CD4-positive, alpha-beta T cell treated with Interleukin-4 for 1 hour (primary cell): ENCODE measurements around the gene TNRC6B.
"Not testable (repeated sequence)": the region's sequence is repeated elsewhere in the genome, so short reads cannot be mapped to it uniquely, and the experiment has no call there.

ENCODE experiments used
- DNase-seq, 2 donors: peaks; one replicate each; pipeline ENCODE4 v3.0.0-alpha.2; 2020 to 2022

Gene TNRC6B

DNA sequence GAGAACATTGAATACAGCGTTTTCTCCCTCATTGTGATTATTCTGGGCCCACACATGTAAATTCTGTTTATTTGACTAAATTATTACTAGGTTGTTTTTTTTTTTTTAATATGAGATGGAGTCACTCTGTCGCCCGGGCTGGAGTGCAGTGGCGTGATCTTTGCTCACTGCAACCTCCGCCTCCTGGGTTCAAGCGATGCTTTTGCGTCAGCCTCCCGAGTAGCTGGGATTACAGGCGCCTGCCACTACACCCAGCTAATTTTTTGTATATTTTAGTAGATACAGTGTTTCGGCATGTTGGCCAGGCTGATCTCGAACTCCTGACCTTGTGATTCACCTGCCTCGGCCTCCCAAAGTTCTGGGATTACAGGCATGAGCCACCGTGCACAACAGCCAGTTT lies 5.9 kb downstream of the TNRC6B start:
- not testable (repeated sequence) for DNase-seq

DNA sequence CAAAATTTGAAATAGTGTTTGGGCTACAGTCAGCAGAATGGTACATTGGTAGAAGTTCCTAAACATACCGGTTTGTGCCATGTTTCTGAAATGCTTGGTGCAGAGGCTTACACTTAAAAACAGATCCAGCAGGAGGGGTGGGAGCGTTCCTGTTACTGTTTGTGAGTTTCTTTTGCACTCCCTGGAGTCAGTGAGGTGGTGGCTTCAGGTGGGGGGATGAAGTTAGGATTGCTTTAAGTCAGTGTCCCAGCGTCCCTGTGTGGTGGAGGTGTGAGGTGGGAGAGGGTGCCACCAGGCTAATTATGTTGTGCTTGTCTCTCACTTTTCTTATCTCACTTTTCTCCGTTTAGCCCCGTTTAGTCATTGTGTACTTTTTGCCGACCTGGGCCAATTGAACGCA lies 9.7 kb downstream of the TNRC6B start:
- no peak for DNase-seq

- DNase-seq, result no peak
Observed at GRCh38 chr22:40189997-40190396, 12.3 kb downstream of the TNRC6B start.

- no peak for DNase-seq
Observed at GRCh38 chr22:40190501-40190900, 12.8 kb downstream of the TNRC6B start.

DNA sequence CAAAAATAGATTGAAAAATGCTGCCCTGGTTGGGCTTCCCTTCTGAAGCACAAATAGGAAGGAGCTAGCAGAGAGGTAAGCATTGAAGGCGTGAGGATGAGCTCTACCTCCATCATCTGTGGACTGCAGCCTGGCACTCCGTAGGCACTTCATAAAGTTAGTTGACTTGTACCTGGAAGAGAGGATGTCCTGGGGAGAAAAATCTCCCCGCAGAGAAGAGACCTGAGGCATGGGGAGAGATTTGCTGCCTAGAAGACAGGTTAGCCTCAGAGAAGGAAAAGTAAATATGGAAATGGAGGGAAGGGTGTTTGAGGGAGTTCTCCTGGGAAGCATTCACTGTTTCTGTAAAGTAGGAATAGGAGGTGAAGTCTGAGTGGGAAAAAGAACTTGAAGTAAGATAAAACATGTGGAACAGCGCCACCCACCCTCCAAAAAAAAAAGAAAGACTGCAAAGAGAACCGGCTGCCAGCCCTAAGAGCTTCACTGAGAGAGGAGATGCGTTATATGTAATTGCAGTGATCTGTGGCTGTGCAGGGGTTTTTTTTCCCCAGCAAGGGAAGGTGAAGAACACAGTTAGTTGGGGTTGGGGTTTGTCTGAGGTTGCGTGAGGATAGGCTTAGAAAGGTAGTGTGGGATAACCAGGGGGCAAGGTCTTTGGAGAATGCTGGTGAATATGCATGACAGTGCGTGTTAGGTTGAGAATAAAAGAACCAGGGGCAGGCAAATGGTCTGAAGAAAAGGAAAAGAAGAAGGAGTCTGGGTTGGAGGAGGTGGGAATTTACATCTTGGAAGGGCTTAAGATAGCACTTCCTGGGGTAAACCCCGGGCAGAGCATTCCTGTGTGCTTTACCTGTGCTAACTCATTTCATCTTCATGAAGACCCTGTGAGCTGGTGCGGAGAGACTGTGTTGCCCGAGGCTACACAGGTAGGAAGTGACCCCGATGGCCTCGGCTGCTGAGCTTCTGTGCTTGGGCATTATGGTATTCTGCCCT lies 16.0 kb downstream of the TNRC6B start:
- no peak for DNase-seq

GRCh38 chr22:40194656-40195055 lies 16.9 kb downstream of the TNRC6B start:
- DNase-seq, result no peak

DNA sequence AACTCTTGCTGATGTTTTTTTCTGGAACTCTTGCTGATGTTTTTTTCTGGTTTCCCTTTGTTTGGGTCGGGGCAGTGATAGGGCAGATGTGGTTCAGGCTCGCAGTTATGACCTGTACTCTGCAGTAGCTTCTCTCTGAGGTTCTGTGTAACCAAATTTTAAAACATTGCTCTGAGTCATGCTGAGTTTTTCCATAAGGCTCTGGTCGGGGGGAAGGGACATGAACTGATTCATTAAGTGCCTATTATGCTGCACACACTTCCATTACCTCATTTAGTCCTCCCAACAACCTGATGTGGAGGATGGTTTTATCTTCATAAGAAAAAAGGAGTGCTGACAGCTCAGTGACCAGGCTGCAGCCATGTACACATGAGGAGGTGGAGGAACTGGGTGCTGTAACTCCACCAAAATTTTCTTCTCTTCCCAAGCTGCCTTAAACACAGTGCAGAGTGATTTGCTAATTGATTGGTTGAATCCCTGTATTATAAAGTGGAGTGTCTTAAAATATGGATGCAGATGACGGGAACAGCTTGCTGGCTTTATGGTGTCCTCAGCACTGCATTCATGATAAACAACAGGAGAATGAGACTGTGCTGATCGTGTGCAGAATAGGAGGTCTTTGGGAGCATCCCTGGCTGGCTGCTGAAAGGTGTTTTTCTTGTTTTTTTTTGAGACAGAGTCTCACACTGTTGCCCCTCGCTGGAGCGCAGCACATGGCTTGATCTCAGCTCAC lies 19.1 kb downstream of the TNRC6B start:
- DNase-seq, result no peak

DNA sequence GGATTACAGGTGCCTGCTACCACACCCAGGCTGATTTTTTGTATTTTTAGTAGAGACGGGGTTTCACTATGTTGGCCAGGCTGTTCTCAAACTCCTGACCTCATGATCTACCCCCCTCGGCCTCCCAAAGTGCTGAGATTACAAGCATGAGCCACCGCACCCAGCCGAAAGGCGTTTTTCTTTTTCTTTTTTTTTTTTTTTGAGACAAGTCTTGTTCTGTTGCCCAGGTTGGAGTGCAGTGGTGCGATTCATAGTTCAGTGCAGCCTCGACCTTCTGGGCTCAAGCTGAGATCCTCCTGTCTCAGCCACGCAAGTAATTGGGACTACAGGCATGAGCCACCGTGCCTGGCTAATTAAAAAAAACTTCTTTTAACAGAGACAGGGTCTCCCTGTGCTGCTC lies 19.7 kb downstream of the TNRC6B start:
- not testable (repeated sequence) for DNase-seq

DNA sequence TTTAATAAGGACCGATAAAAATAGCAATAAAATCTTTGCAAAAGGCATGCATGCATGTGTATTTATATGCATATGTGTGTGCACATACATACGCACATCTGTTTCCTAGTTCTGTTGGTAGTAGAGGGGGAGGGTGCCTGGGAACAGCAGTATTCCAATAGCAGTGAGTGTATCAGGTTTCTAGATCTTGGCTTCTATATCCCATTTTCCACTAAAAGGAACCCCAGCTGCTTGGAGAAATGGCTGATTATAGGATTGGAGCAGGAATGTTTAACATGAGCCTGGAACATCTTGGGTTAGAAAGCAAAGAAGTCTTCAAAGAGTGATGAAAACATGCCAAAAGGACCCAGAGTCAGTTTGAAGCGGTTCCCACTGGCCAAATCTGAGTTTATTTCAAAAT lies 21.0 kb downstream of the TNRC6B start:
- no peak for DNase-seq

DNA sequence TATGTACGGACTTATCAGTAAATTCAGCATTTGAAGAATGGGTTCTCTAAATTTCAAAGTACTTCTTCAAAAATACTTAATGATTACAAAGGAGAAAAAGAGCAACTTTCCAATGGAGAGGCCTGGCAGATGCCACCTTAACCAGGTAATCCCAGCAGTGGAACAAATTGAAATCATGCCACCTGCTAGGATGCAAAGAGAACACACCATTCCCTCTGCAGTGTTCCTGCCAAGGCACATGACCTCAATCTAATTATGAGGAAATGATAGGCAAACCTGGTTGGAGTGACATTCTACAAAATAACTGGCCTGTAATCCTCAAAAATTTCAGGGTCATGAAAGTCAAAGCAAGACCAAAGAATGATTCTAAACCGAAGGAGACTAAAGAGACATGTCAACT lies 21.5 kb downstream of the TNRC6B start:
- no peak for DNase-seq

DNA sequence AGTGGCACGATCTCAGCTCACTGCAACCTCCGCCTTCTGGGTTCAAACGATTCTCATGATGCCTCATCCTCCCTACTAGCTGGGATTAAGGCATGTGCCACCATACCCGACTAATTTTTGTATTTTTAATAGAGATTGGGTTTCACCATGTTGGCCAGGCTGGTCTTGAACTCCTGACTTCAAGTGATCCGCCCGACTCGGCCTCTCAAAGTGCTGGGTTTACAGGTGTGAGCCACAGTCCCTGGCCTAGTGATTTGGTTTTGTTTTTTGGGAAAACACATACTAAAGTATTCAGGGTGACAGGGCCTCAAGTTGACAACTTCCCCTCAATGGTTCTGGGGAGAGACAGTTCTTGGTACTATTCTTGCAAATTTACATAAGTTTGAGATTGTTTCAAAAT lies 22.1 kb downstream of the TNRC6B start:
- no peak for DNase-seq

DNA sequence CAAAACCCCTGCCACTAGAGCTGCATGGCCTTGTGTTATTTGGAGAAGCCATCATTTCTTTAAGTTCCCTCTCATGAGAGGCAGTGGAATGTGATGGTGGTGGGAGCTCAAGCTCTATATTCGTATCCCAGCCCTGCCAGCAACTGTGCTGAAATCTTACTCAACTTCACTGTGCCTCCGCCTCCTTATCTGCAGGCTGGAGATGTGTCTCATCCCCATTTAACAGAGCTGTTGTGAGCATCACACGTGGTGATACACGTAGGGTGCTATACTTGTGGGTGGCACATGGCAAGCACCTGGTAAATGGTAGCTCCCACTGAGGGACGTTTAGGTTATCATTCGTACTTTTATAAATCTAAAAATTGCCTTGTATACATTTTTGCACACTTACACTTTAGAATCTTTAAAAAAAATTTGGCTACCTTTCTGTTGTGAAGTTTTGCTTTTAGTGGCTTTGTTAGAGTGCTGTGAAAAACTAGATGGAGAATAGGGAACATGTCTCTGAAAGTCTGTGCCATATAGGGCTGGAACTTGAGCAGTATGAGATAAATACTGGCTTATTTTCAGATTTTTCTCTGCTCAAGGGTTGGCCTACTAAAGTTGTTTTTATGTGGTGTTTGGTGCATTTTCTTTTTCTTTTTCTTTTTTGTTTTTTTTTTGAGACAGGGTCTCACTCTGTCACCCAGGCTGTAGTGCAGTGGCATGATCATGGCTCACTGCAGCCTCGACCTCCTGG lies 23.2 kb downstream of the TNRC6B start:
- DNase-seq, result no peak

DNA sequence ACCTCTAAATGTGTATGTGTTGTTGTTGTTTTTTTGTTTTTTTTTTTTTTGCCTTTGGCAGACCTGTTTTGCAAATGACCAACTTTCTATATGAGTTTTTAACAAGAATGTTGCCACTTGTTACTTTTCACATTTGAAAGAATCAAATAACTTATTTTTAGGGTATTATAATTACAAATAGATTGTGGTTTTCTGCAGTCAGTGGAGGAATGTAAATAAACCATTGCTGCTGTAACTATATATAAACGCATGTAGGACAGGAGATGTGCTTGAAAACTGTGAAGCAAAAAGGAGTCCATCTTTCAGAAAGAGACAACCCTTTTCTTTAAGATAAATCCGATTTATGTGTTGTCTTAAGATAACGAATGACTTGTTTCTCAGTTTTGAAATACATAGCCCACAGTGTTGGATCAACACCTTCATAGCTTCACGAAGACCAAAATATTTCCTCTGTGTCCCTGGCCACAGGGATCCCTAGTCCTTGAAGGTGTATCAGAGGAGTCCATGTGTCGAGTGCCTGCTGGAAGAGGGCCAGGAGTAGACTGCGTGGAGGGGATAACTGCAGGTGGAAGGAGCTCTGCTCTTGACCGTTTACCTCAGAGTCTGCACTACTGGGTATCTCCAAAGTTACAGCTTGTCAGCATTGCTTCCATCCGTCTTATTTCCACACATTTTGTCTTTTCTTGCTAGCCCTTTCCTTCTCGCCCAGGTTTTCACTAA lies 24.7 kb downstream of the TNRC6B start:
- no peak for DNase-seq

DNA sequence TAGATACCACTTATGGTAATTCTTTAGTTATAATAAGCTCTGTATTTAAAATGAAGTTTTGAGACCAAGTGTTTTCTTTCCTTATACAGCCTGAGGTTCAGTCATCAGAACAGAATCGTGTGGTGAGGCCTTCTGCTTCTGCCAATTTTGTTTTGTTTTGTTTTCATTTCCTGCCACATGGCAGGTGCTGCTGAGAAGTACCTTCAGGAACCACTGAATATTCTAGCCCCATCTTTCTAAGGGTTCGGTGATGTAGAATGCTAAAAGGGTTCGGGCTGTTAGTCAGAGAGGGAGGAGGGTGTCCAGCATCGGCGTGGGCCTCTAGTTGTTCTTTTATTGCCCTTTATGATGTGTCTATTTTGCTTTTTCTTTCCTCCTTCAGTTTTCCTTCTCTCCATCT lies 25.8 kb downstream of the TNRC6B start:
- DNase-seq, result peak; percentile 39 to 55

DNA sequence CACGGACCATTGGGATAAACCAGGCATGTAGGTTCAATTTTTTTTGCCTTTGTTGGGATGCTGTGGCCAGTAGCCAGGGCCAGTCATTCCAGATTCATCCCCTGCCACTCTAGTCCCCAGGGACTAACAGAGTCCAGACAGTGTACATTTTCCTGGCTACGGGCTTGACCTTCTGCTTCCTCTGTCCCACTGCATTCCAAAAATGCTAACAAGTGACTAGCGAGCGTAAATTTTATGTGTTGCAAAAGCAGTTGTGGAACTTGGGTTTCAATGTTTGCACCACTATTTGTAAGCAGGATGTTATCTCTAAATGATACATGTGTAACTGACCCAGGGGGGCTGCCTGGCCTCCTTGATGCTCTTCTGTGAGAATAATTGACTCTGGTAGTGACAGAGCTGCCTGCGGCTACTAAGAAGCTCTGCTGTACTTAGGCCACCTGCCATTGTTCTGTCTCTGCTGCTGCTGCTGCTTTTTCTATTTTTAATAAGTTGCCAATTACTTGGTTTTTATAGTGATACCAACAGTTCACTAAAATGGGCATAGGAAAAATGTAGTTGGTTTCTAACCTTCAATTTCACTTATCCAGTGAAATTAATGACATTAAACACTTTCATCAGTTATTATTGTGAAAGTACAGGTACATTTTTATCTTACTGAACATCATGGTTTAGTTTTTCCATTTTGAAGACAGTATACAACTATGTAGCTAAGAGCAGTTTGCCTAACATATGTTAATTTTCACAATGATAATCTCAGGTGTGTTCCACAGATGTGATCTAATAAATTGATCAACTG lies 26.8 kb downstream of the TNRC6B start:
- DNase-seq, result no peak

DNA sequence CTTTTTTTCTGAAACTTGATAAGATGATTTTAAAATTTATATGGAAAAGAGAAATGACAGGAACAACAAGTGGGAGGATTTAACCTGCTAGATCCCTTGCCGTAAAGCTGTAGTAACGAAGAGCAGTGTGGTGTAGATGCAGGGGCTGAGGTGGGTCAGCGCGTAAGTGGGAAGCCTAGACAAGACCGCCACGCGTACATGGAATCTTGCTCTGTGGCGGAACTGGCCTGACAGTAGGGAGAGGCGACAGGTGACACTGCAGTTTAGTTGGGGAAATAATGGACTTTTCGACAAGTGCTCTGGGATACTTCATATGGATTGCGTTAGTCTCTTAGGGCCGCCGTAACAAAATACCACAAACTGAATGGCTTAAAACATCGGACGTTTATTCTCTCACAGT lies 28.8 kb downstream of the TNRC6B start:
- DNase-seq, result no peak

- DNase-seq, result no peak
Observed at GRCh38 chr22:40210818-40211217, 33.1 kb downstream of the TNRC6B start.

DNA sequence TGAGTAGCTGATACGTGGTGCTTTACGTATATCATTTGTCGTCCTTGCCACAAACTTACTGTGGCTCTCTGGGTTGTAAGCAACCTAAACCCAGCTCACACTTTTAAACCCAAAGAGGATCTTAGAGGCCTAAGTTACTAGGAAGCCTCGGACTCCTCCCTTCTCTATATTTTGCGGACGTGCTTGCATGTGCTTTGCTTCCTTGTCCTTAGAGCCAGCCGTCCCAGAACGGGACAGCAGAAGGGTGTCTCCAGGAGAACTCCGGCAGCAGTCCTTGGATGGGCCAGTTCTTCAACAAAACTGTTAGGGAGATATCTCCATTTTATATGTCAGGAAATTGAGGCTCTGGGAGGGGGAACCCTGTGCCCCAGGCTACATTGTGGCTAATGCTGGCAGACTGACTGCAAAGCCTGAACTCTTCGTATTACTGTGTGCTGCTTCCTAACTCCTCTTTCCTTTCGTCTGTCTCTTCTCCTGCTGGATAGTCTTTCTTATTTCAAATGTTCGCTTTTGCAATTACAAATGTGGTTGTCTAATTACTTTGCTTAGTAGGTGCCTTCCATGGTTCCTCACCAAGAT lies 33.8 kb downstream of the TNRC6B start:
- DNase-seq, result no peak

DNA sequence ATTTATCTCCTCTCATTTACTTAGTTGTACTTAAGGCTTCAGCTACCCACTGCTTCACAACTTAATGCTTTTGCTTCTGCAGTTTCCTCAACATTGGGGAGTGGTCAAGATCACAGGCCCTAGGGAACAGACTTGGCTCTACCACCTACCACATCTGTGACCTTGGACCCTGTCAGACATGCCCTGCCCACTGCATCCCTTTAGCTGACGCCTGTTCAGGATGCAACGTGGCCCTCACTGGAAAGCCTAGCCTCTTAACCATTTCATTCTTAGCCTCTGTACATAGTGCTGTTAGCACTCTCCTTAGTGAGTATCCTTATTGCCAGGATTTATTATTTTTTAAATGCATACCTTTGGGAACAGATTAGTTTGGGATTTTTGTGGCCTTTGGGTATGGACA lies 34.4 kb downstream of the TNRC6B start:
- no peak for DNase-seq

- no peak for DNase-seq
Observed at GRCh38 chr22:40213478-40213877, 35.8 kb downstream of the TNRC6B start.

DNA sequence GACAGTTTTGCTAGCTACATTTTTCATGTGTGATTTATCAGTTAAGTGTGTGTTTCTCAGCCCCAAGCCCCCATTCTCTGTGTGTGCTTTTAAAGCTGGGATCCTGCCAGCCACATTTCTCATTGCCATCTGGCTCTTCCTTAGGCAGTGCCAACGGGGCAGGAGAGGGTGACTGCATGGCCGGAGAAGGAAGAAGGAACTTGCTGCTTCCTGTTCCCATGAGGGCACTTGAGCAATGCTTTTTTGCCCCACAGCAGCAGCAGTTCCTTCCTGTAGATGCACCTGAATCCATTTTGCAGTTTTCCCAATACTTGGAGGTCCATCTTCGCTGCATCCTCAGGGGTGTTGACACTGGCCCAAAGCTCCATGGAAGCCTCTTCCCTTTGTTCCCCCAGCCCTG lies 37.5 kb downstream of the TNRC6B start:
- peak in 1 of 2 donors; percentile 41 for DNase-seq
